ENCODE measurements around the gene MOV10. TPM values are rescaled to one million over a fixed set of nuclear protein-coding genes. Genes with fewer than 3 reads are reported as not detected.

The MOV10 gene
- total and polyA plus RNA-seq, 9 of the 15 experiments (the other 6 are each of a cell fraction or from before 2014, with no cell fraction given) = 16.7 to 105 (median 49.5) TPM

GRCh38 chr1:112715264-112716053 is 41.0 kb downstream of the MOV10 start, which contains the start of gene PPM1J (continued):
- TF ChIP-seq ATF1 (CRISPR knock-in tag; IDR thresholded peaks at IDR 0.05) (no peak), ATF1 (tag; IDR thresholded peaks at IDR 0.05) (no peak), ZNF324 (CRISPR knock-in tag; IDR thresholded peaks at IDR 0.05) (no peak), TARDBP (IDR thresholded peaks at IDR 0.05) (no peak), TCF7 (IDR thresholded peaks at IDR 0.05; ENCODE audit: borderline replicate concordance) (no peak), MTA1 (IDR thresholded peaks at IDR 0.05; ENCODE audit: borderline replicate concordance) (no peak), PTBP1 (IDR thresholded peaks at IDR 0.05; ENCODE audit: low read depth, low read length) (no peak), MTA3 (IDR thresholded peaks at IDR 0.05; ENCODE audit: borderline replicate concordance) (peak; percentile 16; the same call in 1 of the 2 replicates), PKNOX1 (IDR thresholded peaks at IDR 0.05) (peak; percentile 51), HDAC6 (IDR thresholded peaks at IDR 0.05; ENCODE audit: low read depth, low read length) (no peak), SMAD4 (CRISPR knock-in tag; conservative IDR thresholded peaks at IDR 0.05) (no peak), CUX1 (CRISPR knock-in tag; IDR thresholded peaks at IDR 0.05) (no peak), NFIC (IDR thresholded peaks at IDR 0.05) (peak; percentile 97), CSDE1 (IDR thresholded peaks at IDR 0.05) (no peak), PATZ1 (CRISPR knock-in tag; IDR thresholded peaks at IDR 0.05; ENCODE audit: borderline replicate concordance) (no peak), VEZF1 (CRISPR knock-in tag; IDR thresholded peaks at IDR 0.05) (peak; percentile 74), ETS1 (conservative IDR thresholded peaks at IDR 0.05; ENCODE audit: control insufficient read depth, low read depth, low read length) (0 out of 2 replicates have a peak, but pooled peaks have one; percentile 36), ZFPM2 (CRISPR knock-in tag; IDR thresholded peaks at IDR 0.05) (no peak)
